HG03565 (cell line): ENCODE data around the gene IMPACT.

Source experiments
- ATAC-seq: cut with Tn5 transposase; IDR thresholded peaks from one replicate; pipeline ENCODE4 v1.9.1; 2021; ENCODE audit warnings: mild to moderate bottlenecking, moderate library complexity; ENCODE audit not compliant: unreplicated experiment

The IMPACT gene

GRCh38 chr18:24420551-24420950, 5.9 kb upstream of the IMPACT start:
- no peak for ATAC-seq

- no peak for ATAC-seq
Observed at GRCh38 chr18:24421831-24422230, 4.6 kb upstream of the IMPACT start.

- no peak for ATAC-seq
Observed at GRCh38 chr18:24426073-24426397, 435 bp upstream of the IMPACT start.

GRCh38 chr18:24427484-24427883, 1.0 kb downstream of the IMPACT start:
- ATAC-seq = no peak

- no peak for ATAC-seq
Observed at GRCh38 chr18:24428709-24429108, 2.2 kb downstream of the IMPACT start.

- no peak for ATAC-seq
Observed at GRCh38 chr18:24429188-24429587, 2.7 kb downstream of the IMPACT start.

GRCh38 chr18:24432618-24433017, 6.1 kb downstream of the IMPACT start:
- no peak for ATAC-seq

GRCh38 chr18:24436939-24437338, 10.5 kb downstream of the IMPACT start:
- no peak for ATAC-seq

GRCh38 chr18:24443870-24444269, 17.4 kb downstream of the IMPACT start:
- ATAC-seq = peak; percentile 61

GRCh38 chr18:24446453-24446852, 20.0 kb downstream of the IMPACT start:
- ATAC-seq = peak; percentile 68

- ATAC-seq = no peak
Observed at GRCh38 chr18:24446953-24447538, 20.6 kb downstream of the IMPACT start.

GRCh38 chr18:24447961-24448360, 21.5 kb downstream of the IMPACT start:
- no peak for ATAC-seq

GRCh38 chr18:24456549-24456948, 30.1 kb downstream of the IMPACT start:
- peak; percentile 90 for ATAC-seq

GRCh38 chr18:24459772-24460171, 33.3 kb downstream of the IMPACT start:
- no peak for ATAC-seq

GRCh38 chr18:24460388-24460787, 33.9 kb downstream of the IMPACT start, which contains the start of gene HRH4:
Gene HRH4, plus strand, starts transcription at chr18:24460637. Its CDS starts 92 bp downstream, at chr18:24460729.
- ATAC-seq = no peak

- no peak for ATAC-seq
Observed at GRCh38 chr18:24461996-24462395, 35.5 kb downstream of the IMPACT start.

GRCh38 chr18:24462838-24463775, 36.6 kb downstream of the IMPACT start:
- ATAC-seq = no peak

- ATAC-seq = no peak
Observed at GRCh38 chr18:24465486-24465885, 39.0 kb downstream of the IMPACT start.

GRCh38 chr18:24466771-24467170, 40.3 kb downstream of the IMPACT start:
- no peak for ATAC-seq

- no peak for ATAC-seq
Observed at GRCh38 chr18:24470022-24470618, 43.6 kb downstream of the IMPACT start.

- no peak for ATAC-seq
Observed at GRCh38 chr18:24470805-24471204, 44.3 kb downstream of the IMPACT start.

GRCh38 chr18:24472591-24472990, 46.1 kb downstream of the IMPACT start:
- ATAC-seq = no peak
